ENCODE measurements around the gene SPTSSA.

- no peak for TF ChIP-seq POLR2A (IDR thresholded peaks at IDR 0.05)
- TF ChIP-seq CTCF (IDR thresholded peaks at IDR 0.05), result no peak
Measured at GRCh38 chr14:34438438-34438837, 23.6 kb downstream of the SPTSSA start.
